ENCODE data around the gene YWHAG.

DNA sequence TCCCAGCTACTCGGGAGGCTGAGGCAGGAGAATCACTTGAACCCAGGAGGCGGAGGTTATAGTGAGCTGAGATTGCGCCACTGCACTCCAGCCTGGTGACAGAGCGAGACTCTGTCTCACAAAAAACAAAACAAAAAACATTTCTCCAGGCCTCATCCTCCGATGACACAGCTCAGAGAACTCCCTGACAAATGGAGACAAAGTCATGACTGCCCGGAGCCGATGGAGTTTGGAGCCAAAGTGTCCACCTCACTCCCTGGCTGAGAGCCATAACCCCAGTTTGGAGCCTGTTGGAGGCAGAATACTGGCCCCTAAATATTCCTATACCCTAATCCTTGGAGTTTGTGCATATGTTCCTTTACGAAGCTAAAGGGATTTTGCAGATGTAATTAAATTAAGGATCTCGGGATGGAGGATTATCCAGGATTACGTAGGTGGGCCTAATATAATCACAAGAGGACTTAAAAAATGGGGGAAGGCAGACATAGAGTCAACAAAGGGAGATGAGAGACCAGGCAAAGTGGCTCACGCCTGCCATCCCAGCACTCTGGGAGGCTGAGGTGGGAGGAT, 28.0 kb upstream of the YWHAG start:
- TF ChIP-seq, protein P1, sequence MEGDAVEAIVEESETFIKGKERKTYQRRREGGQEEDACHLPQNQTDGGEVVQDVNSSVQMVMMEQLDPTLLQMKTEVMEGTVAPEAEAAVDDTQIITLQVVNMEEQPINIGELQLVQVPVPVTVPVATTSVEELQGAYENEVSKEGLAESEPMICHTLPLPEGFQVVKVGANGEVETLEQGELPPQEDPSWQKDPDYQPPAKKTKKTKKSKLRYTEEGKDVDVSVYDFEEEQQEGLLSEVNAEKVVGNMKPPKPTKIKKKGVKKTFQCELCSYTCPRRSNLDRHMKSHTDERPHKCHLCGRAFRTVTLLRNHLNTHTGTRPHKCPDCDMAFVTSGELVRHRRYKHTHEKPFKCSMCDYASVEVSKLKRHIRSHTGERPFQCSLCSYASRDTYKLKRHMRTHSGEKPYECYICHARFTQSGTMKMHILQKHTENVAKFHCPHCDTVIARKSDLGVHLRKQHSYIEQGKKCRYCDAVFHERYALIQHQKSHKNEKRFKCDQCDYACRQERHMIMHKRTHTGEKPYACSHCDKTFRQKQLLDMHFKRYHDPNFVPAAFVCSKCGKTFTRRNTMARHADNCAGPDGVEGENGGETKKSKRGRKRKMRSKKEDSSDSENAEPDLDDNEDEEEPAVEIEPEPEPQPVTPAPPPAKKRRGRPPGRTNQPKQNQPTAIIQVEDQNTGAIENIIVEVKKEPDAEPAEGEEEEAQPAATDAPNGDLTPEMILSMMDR (IDR thresholded peaks at IDR 0.05): no peak
- no peak for TF ChIP-seq USF2 (CRISPR knock-in tag; IDR thresholded peaks at IDR 0.05)
- no peak for TF ChIP-seq JUN (CRISPR knock-in tag; IDR thresholded peaks at IDR 0.05)
